ENCODE results near the gene MACROD1.
"Not testable (repeated sequence)": the region's sequence is repeated elsewhere in the genome, so short reads cannot be mapped to it uniquely, and the experiment has no call there.

Gene MACROD1

DNA sequence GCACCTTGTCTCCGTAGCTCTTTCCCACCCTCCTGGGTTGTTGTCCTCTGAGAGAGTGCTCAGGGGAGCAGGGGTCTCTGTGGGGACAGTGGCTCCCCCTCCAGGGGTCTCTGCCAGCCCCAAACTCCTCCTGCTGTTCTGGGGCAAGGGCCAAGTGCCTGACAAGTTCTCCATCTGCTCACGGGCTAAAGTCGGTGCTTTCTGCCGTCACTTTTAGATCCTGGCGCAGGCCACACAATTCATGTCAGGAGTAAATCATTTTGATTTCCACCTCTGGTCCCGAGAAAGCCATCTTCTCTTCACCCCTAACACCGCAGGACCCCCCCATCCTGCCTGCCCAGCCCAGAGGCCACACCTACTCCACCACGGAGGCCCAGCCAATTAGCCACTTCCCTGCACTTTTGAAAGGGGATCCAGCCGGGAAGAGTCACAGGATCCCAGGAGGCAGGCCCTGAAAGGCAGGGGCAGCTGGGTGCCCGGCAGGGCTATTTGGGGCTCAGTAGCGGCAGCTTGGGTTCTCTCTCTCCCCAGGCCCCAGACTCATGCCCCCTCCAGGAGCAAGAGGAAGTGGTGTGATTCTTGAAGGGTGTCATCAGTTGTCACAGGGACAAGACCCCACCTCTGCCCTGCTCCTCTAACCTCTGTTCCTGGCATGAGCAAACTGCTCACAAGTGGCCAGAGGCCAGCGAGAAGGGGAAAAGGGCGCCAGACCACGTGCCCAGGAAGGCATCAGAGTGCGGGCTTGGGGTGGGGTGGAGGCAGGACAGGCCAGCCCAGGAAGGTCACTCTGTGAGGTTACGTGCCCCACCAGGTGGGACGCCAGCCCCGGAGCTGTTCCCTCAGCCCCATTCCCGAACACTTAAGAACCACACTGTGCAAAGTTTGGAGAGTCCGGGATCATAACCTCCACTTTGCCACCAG lies 1.3 kb downstream of the MACROD1 start:
- Histone ChIP-seq H3K27ac (ENCODE audit: low read depth, low read length) (no peak overlapping the region), H3K36me3 (ENCODE audit: control insufficient read depth, insufficient read depth, low read length) (no peaks in the 10 kb centered on the region), H3K27me3 (ENCODE audit: control insufficient read depth, insufficient read depth, low read length) (0 out of 2 replicates have a peak, but pooled peaks cover 4% of the 10 kb centered on the region), H3K4me3 (ENCODE audit: low read depth, low read length) (peak overlapping the region; percentile 34), H3K4me1 (ENCODE audit: control insufficient read depth, insufficient read depth, low read length) (peaks cover 7% of the 10 kb centered on the region), H3K9ac (ENCODE audit: low read depth, low read length) (no peak overlapping the region), H3K9me3 (ENCODE audit: control insufficient read depth, insufficient read depth, low read length) (no peaks in the 10 kb centered on the region)

DNA sequence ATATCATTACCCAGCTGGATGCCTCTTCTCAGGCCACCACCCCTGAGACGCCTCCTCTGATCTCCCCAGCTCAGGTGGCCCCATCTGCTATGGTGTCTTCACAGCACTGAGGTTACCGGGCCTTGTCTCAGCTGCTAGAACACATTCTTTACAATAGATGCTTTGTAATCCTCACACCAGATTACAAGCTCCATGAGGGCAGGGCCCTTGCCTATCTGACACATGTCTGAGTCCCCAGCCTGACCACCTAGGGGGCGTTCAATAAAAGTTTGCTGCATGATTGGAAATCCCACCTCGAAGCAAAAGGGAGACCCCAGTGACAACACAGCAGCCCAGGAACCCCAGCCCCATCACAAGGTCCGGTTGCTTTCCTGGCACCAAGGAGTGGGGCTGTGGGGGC lies 2.0 kb downstream of the MACROD1 start:
- H3K9ac ChIP-seq (ENCODE audit: low read depth, low read length) = no peak overlapping the region
- no peaks in the 10 kb centered on the region for H3K36me3 ChIP-seq (ENCODE audit: control insufficient read depth, insufficient read depth, low read length)
- H3K9me3 ChIP-seq (ENCODE audit: control insufficient read depth, insufficient read depth, low read length) = no peaks in the 10 kb centered on the region
- H3K4me1 ChIP-seq (ENCODE audit: control insufficient read depth, insufficient read depth, low read length) = peaks cover 7% of the 10 kb centered on the region
- 0 out of 2 replicates have a peak, but pooled peaks cover 4% of the 10 kb centered on the region for H3K27me3 ChIP-seq (ENCODE audit: control insufficient read depth, insufficient read depth, low read length)
- no peak overlapping the region for H3K27ac ChIP-seq (ENCODE audit: low read depth, low read length)
- H3K4me3 ChIP-seq (ENCODE audit: low read depth, low read length) = no peak overlapping the region

DNA sequence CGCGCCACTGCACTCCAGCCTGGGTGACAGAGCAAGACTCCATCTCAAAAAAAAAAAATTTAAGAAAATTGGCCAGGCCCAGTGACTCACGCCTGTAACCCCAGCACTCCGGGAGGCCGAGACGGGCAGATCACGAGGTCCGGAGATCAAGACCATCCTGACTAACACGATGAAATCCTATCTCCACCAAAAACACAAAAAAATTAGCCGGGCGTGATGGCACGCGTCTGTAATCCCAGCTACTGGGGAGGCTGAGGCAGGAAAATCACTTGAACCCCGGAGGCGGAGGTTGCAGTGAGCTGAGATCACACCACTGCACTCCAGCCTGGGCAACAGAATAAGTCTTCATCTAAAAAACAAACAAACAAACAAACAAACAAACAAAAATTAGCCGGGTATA lies 3.1 kb downstream of the MACROD1 start:
- H3K9ac ChIP-seq (ENCODE audit: low read depth, low read length); H3K9me3 ChIP-seq (ENCODE audit: control insufficient read depth, insufficient read depth, low read length): not testable (repeated sequence)

DNA sequence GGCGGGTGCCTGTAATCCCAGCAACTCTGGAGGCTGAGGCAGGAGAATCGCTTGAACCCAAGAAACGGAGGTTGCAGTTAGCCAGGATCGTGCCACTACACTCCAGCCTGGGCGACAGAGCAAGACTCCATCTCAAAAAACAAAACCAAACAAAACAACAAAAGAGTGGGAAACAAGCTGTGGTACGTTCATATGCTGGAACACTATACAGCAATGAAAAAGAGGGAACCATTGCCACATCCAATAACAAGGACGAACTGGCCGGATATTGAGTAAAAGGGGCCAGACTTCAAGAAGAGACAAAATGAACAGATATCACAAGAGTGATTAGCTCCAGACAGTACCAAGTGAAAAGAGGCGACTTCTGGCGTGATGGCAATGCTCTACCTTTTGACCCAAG lies 4.9 kb downstream of the MACROD1 start:
- no peaks in the 10 kb centered on the region for H3K9me3 ChIP-seq (ENCODE audit: control insufficient read depth, insufficient read depth, low read length)
- H3K9ac ChIP-seq (ENCODE audit: low read depth, low read length) = no peak overlapping the region
- H3K27ac ChIP-seq (ENCODE audit: low read depth, low read length) = no peak overlapping the region
- peaks cover 7% of the 10 kb centered on the region for H3K4me1 ChIP-seq (ENCODE audit: control insufficient read depth, insufficient read depth, low read length)
- H3K36me3 ChIP-seq (ENCODE audit: control insufficient read depth, insufficient read depth, low read length) = no peaks in the 10 kb centered on the region
- H3K27me3 ChIP-seq (ENCODE audit: control insufficient read depth, insufficient read depth, low read length) = no peaks in the 10 kb centered on the region
- H3K4me3 ChIP-seq (ENCODE audit: low read depth, low read length) = no peak overlapping the region

More for the DNA sequence above, 3.1 kb downstream of the MACROD1 start:
- not testable (repeated sequence) for H3K36me3 ChIP-seq (ENCODE audit: control insufficient read depth, insufficient read depth, low read length); H3K27ac ChIP-seq (ENCODE audit: low read depth, low read length); H3K27me3 ChIP-seq (ENCODE audit: control insufficient read depth, insufficient read depth, low read length); H3K4me3 ChIP-seq (ENCODE audit: low read depth, low read length); H3K4me1 ChIP-seq (ENCODE audit: control insufficient read depth, insufficient read depth, low read length)

DNA sequence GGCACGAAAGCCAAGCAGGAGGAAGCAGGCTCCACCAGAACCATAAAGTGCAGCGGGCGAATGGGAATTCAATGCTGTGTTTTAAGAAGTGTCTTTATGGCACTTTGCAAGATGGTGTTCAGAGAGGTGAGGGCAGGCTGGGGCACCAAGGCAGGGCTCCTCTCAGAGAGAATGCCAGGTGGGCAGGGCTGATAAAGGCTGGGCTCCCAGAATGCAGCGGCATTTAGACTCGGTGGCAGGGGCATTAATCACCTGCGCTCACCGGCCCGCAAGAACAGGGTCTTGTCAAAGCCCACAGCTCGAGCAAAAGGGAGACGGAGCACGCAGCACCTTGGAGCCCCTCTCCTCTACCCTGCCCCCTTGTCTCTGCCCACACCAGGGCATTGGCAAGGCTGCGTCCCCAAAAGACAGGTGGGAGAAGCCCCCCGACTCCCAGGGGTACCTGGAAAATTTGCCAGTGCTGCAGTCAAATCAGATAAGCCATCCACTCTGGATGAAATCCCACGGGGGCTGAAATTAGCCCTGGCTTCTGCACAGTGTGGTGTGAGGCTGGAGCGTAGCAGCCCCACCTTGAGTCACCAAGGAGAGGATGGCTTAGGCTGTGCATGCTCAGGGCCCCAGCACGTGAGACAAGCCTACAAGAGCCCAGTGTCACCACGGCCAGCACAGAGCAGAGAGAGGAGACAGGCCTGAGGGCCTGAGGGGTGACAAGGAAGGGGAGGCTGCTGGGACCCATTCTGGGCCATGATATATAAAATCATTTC lies 8.1 kb downstream of the MACROD1 start:
- Histone ChIP-seq H3K9me3 (ENCODE audit: control insufficient read depth, insufficient read depth, low read length) (no peaks in the 10 kb centered on the region), H3K4me3 (ENCODE audit: low read depth, low read length) (no peak overlapping the region), H3K27me3 (ENCODE audit: control insufficient read depth, insufficient read depth, low read length) (no peaks in the 10 kb centered on the region), H3K4me1 (ENCODE audit: control insufficient read depth, insufficient read depth, low read length) (peaks cover 13% of the 10 kb centered on the region; the same call in 1 of the 2 replicates), H3K27ac (ENCODE audit: low read depth, low read length) (no peak overlapping the region), H3K9ac (ENCODE audit: low read depth, low read length) (no peak overlapping the region), H3K36me3 (ENCODE audit: control insufficient read depth, insufficient read depth, low read length) (no peaks in the 10 kb centered on the region)

DNA sequence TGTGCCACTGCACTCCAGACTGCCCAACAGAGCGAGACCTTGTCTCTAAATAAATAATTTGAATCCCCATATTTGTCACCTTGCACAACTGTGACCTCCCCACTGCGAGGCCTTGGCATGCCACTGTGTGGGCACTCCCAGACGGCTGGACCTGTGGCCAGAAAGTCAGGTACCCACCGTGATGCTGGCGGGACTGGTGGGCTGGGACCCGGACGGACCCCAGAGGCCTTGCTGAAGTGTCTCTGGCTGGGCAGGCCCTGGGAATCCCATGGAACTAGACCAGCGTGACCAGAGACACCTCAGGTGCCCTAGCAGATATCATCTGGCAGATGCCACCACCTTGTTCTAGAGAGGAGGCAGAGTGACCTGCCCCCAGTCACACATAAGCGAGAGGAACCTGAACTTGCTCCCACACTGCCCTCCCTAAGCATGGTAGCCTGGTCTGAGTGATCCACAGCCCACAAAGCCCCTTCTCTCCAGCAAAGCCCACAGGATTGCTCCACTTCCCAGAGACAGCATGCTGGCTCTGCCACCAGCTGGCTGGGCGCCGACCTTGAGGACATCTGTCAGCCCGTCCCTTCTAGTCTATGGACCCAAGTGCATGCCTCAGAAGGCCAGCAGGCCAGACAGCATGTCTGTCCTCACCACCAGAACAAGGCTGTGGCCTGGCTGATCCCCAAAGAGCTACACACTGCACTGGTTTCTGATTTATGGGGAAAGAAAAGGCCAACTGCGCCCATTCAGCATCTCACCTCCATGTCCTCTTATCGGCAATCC lies 9.5 kb downstream of the MACROD1 start:
- Histone ChIP-seq H3K36me3 (ENCODE audit: control insufficient read depth, insufficient read depth, low read length) (no peaks in the 10 kb centered on the region), H3K9me3 (ENCODE audit: control insufficient read depth, insufficient read depth, low read length) (no peaks in the 10 kb centered on the region), H3K27ac (ENCODE audit: low read depth, low read length) (no peak overlapping the region), H3K27me3 (ENCODE audit: control insufficient read depth, insufficient read depth, low read length) (no peaks in the 10 kb centered on the region), H3K9ac (ENCODE audit: low read depth, low read length) (no peak overlapping the region), H3K4me3 (ENCODE audit: low read depth, low read length) (no peak overlapping the region), H3K4me1 (ENCODE audit: control insufficient read depth, insufficient read depth, low read length) (peaks cover 17% of the 10 kb centered on the region; the same call in 1 of the 2 replicates)

DNA sequence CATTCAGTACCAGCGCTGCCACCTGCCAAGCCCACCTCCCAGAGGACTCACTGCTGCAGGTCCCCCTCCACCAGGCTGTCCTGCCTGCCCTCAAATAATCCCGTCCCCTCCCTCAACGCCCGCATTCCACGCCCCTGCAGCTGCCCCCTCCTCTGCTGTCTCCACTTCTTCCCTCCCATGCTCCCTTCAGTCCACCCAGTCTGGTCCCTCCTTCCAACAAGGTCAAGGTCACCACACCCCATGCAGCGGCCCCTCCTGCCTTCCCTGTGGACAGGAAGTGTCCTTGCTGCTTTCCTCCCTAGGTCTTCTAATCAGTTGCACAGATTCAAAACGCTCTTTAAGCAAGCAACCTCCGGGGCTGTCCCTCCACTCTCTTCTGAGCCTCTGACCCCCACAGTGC lies 12.1 kb downstream of the MACROD1 start:
- no peak overlapping the region for H3K27ac ChIP-seq (ENCODE audit: low read depth, low read length)
- peaks cover 17% of the 10 kb centered on the region; the same call in 1 of the 2 replicates for H3K4me1 ChIP-seq (ENCODE audit: control insufficient read depth, insufficient read depth, low read length)
- no peak overlapping the region for H3K9ac ChIP-seq (ENCODE audit: low read depth, low read length)
- H3K9me3 ChIP-seq (ENCODE audit: control insufficient read depth, insufficient read depth, low read length) = no peaks in the 10 kb centered on the region
- no peaks in the 10 kb centered on the region for H3K27me3 ChIP-seq (ENCODE audit: control insufficient read depth, insufficient read depth, low read length)
- no peaks in the 10 kb centered on the region for H3K36me3 ChIP-seq (ENCODE audit: control insufficient read depth, insufficient read depth, low read length)
- H3K4me3 ChIP-seq (ENCODE audit: low read depth, low read length) = no peak overlapping the region

DNA sequence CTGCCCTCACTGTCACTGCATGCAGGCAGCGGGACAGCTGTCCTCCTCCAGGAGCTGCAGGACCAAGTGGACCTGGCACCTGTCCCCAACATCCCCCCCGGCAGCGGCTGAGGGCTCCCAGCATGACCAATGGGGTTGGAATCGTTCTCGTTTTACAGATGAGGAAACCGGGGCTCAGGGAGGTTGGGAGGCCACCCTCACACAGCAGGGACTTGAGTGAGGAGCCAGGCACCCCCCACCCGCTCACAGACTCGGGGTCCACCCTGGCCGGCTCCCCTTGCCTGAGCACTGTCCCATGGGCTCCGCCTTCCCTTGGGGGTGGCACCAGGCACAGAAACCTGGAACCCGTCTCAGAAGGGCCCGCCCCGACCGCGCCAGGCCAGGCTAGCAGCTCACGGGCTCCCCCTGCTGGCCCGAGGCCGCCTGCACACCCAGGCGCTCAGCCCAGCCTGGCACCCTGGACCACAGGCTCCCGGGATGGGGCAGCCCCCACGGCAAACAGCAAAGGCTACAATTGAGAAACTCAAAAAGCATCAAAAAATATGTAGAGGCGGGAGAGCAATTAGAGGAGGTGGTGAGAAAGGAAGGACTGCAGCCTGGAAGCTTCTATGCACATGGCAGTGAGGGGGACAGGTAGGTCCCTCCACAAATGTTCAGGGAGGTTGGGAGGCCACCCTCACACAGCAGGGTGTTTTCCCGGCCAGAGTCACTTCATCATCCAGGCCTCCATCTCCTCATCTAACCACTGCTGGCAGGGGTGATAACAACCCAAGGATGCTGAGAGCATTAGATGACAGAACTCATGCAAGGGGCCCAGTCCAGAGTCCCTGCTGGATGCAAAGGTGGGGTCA lies 12.8 kb downstream of the MACROD1 start:
- peaks cover 21% of the 10 kb centered on the region; the same call in 1 of the 2 replicates for H3K4me1 ChIP-seq (ENCODE audit: control insufficient read depth, insufficient read depth, low read length)
- H3K9ac ChIP-seq (ENCODE audit: low read depth, low read length) = no peak overlapping the region
- H3K27ac ChIP-seq (ENCODE audit: low read depth, low read length) = no peak overlapping the region
- no peaks in the 10 kb centered on the region for H3K36me3 ChIP-seq (ENCODE audit: control insufficient read depth, insufficient read depth, low read length)
- H3K27me3 ChIP-seq (ENCODE audit: control insufficient read depth, insufficient read depth, low read length) = no peaks in the 10 kb centered on the region
- no peak overlapping the region for H3K4me3 ChIP-seq (ENCODE audit: low read depth, low read length)
- no peaks in the 10 kb centered on the region for H3K9me3 ChIP-seq (ENCODE audit: control insufficient read depth, insufficient read depth, low read length)

DNA sequence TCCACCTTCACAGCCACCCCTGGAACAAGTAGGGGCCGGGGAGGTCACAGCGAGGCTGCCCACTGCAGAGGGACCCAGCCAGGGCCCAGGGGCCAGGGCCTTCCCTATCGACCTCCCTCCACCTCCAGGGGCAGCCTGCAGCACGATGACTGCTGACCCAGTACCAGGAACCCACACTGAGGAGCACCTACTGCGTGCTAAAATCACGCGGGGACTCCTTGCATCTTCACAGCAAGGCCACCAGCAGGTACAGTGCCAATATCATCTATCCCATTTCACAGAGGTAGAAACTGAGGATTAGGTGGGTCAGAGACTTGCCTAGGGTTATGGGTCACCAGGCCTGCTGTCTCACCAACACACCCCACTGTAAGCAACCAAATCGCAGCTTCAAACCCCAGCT lies 14.6 kb downstream of the MACROD1 start:
- H3K9ac ChIP-seq (ENCODE audit: low read depth, low read length) = no peak overlapping the region
- H3K27me3 ChIP-seq (ENCODE audit: control insufficient read depth, insufficient read depth, low read length) = no peaks in the 10 kb centered on the region
- H3K4me3 ChIP-seq (ENCODE audit: low read depth, low read length) = no peak overlapping the region
- H3K4me1 ChIP-seq (ENCODE audit: control insufficient read depth, insufficient read depth, low read length) = peaks cover 21% of the 10 kb centered on the region; the same call in 1 of the 2 replicates
- no peak overlapping the region for H3K27ac ChIP-seq (ENCODE audit: low read depth, low read length)
- no peaks in the 10 kb centered on the region for H3K36me3 ChIP-seq (ENCODE audit: control insufficient read depth, insufficient read depth, low read length)
- H3K9me3 ChIP-seq (ENCODE audit: control insufficient read depth, insufficient read depth, low read length) = no peaks in the 10 kb centered on the region
